Activated CD4-positive, alpha-beta T cell treated with anti-CD3 and anti-CD28 coated beads, Interleukin-2, amount 10 ng/mL, durations not matched to agents 7 days and 5 days (primary cell): Measurements from ENCODE around the gene SAMD13. TPM values are rescaled to one million over a fixed set of nuclear protein-coding genes. Genes with fewer than 3 reads are reported as not detected.

Experiments used
- CTCF ChIA-PET: fragments of 350-600 bp; sonication (Branson Sonifier 250); formaldehyde crosslinking; loops from one replicate; lab custom pipeline; 2021; ENCODE audit warnings: antibody characterized with exemption; lab: Charles Lee
- POLR2A ChIA-PET: fragments of 350-600 bp; sonication (Branson Sonifier 250); formaldehyde crosslinking; loops from one replicate; lab custom pipeline; 2021; ENCODE audit warnings: antibody characterized with exemption; lab: Charles Lee
- DNase-seq: peaks from one replicate; pipeline ENCODE4 v3.0.0-alpha.2; 2020
- H3K27ac Mint-ChIP-seq: one replicate; pipeline ENCODE4 v1.8.0; 2021; ENCODE audit warnings: mild to moderate bottlenecking, moderate library complexity, mixed read lengths
- H3K27me3 Mint-ChIP-seq: one replicate; pipeline ENCODE4 v1.8.0; 2021; ENCODE audit warnings: mixed read lengths
- H3K36me3 Mint-ChIP-seq: one replicate; pipeline ENCODE4 v1.8.0; 2021; ENCODE audit warnings: low read depth, mixed read lengths
- H3K4me1 Mint-ChIP-seq: one replicate; pipeline ENCODE4 v1.8.0; 2021; ENCODE audit warnings: mixed read lengths
- H3K4me3 Mint-ChIP-seq: one replicate; pipeline ENCODE4 v1.8.0; 2021; ENCODE audit warnings: mild to moderate bottlenecking, moderate library complexity, mixed read lengths
- H3K9me3 Mint-ChIP-seq: one replicate; pipeline ENCODE4 v1.8.0; 2021; ENCODE audit warnings: mixed read lengths
- total RNA-seq, 2 experiments: library from RNA; stranded (reverse); gene quantifications; one replicate each; pipeline ENCODE4 v1.2.3, GENCODE V29; 2021

Gene SAMD13
- total RNA-seq, 2 experiments from 2014 or later = 0.15 to 0.23 TPM

DNA sequence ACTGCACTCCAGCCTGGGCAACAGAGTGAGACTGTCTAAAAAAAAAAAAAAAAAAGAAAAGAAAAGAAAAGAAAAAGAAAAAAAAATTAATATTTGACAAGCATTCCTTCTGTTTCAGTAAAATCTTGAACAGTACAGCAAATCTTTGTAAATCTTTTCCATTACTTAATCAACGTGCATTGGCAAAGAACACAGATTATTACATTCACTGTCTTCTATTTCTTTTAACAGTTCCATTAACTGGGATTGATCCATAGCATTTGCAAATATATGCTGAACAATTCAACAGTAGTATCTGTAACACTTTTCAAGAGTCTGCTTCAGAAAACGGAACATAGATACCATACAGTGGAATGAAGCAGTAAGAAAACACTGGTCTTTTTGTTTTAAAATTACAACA, 9.8 kb downstream of the SAMD13 start:
- Mint-ChIP-seq H3K27ac (no peak overlapping the region), H3K36me3 (peaks cover 3% of the 10 kb centered on the region)
- POLR2A ChIA-PET = no interaction called here

DNA sequence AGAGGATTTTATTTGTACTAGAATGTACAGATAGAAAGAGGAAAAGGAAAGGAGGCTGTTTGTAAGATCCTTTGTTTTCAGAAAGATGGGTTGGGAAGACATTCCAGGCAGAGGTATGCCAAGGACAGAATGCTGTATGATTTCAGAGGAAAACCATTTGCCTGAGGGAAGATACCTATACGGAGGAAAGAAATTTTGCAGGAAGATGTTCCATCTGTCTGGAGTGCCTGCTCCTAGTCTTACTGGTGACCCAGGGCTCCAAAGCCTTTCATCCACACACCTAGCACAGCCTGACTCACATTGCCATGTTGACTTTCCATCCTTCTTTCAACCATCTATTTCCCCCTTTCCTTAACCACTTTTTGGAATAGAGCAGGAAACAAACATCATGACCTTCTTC, 18.2 kb downstream of the SAMD13 start:
- H3K4me1 Mint-ChIP-seq = peaks cover 5% of the 10 kb centered on the region
- peaks cover 6% of the 10 kb centered on the region for H3K27me3 Mint-ChIP-seq
- DNase-seq = no peak
- H3K27ac Mint-ChIP-seq = no peak overlapping the region
- peaks cover 3% of the 10 kb centered on the region for H3K9me3 Mint-ChIP-seq
- ChIA-PET CTCF (no interaction called here), POLR2A (no interaction called here)
- H3K4me3 Mint-ChIP-seq = no peak overlapping the region
- no peaks in the 10 kb centered on the region for H3K36me3 Mint-ChIP-seq

More for the DNA sequence above, 9.8 kb downstream of the SAMD13 start:
- Mint-ChIP-seq H3K4me3 (no peak overlapping the region), H3K4me1 (no peaks in the 10 kb centered on the region), H3K9me3 (peaks cover 1% of the 10 kb centered on the region), H3K27me3 (peaks cover 9% of the 10 kb centered on the region)
- DNase-seq = no peak
- CTCF ChIA-PET = interaction anchor here (1.1 kb wide), 1 partner anchor 9 kb away, joined by 3 read pairs; no protein-coding TSS in a partner anchor

DNA sequence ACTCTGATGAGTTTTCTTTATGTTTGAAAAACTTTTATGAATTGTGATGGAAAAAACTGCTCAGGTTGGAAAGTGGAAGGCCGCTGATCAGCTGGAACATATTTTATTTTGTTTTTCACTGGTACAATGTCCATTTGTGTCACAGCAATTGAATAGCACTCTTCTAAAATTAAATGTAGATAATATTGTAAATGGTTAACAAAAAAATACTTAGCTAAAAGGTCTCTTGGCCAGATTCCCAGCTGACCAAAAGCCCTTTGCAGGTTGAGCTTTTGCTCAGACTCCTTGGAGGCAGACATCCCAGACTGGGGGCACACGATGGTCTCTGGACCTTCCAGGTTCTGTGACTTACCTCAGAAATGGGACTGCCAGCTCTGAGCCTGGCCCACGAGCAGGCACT, 26.3 kb downstream of the SAMD13 start:
- H3K27me3 Mint-ChIP-seq = no peaks in the 10 kb centered on the region

DNA sequence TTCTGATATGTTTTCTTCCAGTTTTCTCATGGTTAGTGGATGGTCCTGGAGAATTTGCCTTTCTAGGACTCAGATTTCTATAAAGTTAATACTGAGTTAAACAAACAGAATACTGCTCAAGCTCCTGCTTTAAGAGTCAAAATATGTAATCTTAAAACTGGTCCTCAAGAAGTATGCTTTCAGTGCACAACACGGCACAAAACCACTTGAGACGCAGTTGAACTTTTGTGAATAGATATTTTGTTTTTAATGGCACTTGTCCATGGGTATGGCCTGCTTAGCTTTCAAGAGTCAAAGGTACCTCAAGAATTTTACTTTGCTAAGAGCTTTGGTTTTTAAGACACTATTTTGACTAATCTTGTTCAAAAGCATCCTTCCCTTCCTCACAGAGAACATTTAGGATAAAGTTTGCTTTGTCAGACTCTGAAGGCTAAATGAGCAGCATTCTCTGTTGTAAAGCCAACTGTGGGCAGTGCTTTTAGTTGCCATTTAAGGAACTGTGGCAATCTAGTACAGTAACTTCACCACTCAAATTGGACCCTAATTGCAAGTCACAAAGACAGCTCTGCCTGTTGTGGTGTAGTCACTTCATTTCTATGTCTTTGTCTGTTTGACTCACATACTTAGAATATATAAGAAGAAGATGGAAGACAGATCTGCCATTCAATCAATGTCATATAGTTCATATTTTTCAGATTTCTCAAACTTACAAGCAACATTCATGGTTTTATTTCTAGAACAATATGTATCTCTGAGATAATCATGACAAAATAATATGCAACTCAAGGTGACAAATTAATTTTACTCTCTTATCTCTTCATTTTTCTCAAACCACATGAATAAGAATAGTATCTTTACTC, 28.8 kb downstream of the SAMD13 start:
- peaks cover 7% of the 10 kb centered on the region for H3K9me3 Mint-ChIP-seq
- CTCF ChIA-PET = no interaction called here
- no peak overlapping the region for H3K27ac Mint-ChIP-seq
- DNase-seq = no peak
- POLR2A ChIA-PET = no interaction called here
- H3K27me3 Mint-ChIP-seq = no peaks in the 10 kb centered on the region
- no peaks in the 10 kb centered on the region for H3K36me3 Mint-ChIP-seq
- H3K4me1 Mint-ChIP-seq = no peaks in the 10 kb centered on the region
- H3K4me3 Mint-ChIP-seq = no peak overlapping the region

More for the DNA sequence above, 26.3 kb downstream of the SAMD13 start:
- Mint-ChIP-seq H3K36me3 (no peaks in the 10 kb centered on the region), H3K4me3 (no peak overlapping the region), H3K9me3 (peaks cover 2% of the 10 kb centered on the region), H3K4me1 (no peaks in the 10 kb centered on the region), H3K27ac (no peak overlapping the region)
- ChIA-PET CTCF (no interaction called here), POLR2A (no interaction called here)
- DNase-seq = no peak

DNA sequence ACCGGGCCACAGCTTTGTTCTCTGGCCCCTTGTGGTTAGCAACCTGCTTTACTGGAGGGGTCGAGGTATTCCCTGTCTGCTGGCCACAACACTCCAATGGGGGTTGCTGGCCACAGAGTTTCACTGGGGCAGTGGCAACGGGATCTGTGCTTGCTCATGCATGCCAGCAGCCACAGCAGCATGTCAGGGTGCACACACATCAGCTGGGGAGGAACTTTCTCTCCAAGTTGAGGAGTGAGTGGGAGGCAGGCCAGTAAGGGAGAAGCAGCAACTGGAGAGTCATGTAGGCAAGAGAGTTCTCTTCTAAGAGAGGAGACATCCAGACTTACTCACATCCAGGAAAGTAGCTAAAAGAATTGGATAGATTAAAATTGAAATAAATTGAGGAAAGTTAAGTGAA, 38.0 kb downstream of the SAMD13 start:
- Mint-ChIP-seq H3K9me3 (peaks cover 18% of the 10 kb centered on the region), H3K27me3 (no peaks in the 10 kb centered on the region), H3K36me3 (no peaks in the 10 kb centered on the region), H3K27ac (no peak overlapping the region), H3K4me3 (no peak overlapping the region), H3K4me1 (no peaks in the 10 kb centered on the region)
- DNase-seq = no peak
- POLR2A ChIA-PET = no interaction called here
- CTCF ChIA-PET = interaction anchor here (0.8 kb wide), 1 partner anchor 13 kb away, joined by 3 read pairs; no protein-coding TSS in a partner anchor

DNA sequence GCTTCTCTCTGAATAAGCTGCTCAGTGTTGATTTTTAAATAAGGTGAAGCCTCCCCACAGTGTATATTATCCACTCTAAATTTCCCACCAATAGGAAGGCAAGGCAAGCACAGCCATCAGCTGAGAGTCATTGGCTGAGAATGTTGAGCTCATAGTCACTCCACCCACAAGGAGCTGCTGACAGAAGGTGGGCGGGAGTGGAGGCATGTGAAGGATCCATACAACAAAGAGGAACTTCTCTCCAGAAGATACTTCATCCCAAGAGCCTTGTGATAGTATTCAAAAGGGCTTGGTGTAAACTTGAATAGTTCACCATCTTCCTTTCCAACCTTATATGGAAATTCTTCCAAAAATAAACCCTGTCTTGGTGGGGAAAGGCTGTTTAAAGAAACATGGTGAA, 42.8 kb downstream of the SAMD13 start:
- Mint-ChIP-seq H3K4me3 (no peak overlapping the region), H3K27me3 (no peaks in the 10 kb centered on the region), H3K36me3 (no peaks in the 10 kb centered on the region), H3K9me3 (peaks cover 2% of the 10 kb centered on the region), H3K4me1 (no peaks in the 10 kb centered on the region), H3K27ac (no peak overlapping the region)
- CTCF ChIA-PET = no interaction called here
- no peak for DNase-seq
- POLR2A ChIA-PET = no interaction called here

DNA sequence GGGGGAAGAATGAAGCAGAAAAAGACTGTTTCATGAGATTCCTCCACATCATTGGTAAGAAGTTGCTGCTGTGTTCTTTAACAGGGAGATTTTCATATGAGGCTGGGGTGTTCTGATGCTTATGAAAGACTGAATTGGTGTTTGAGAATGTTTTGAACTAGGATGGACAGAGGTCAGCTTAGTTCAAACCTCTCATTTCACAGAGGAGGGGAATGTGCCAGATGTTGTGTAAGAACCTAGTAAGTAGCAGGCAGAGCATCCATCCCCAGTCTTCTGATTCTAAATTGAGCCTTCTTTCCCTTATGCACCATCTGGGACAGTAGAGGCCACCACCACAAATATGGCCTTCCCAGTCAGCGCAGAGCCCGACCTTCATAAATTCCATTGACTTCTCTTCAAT, 43.7 kb downstream of the SAMD13 start:
- Mint-ChIP-seq H3K4me3 (no peak overlapping the region), H3K27me3 (no peaks in the 10 kb centered on the region), H3K27ac (no peak overlapping the region), H3K9me3 (peaks cover 2% of the 10 kb centered on the region), H3K4me1 (no peaks in the 10 kb centered on the region), H3K36me3 (no peaks in the 10 kb centered on the region)
- DNase-seq = no peak
- POLR2A ChIA-PET = no interaction called here
- CTCF ChIA-PET = no interaction called here

DNA sequence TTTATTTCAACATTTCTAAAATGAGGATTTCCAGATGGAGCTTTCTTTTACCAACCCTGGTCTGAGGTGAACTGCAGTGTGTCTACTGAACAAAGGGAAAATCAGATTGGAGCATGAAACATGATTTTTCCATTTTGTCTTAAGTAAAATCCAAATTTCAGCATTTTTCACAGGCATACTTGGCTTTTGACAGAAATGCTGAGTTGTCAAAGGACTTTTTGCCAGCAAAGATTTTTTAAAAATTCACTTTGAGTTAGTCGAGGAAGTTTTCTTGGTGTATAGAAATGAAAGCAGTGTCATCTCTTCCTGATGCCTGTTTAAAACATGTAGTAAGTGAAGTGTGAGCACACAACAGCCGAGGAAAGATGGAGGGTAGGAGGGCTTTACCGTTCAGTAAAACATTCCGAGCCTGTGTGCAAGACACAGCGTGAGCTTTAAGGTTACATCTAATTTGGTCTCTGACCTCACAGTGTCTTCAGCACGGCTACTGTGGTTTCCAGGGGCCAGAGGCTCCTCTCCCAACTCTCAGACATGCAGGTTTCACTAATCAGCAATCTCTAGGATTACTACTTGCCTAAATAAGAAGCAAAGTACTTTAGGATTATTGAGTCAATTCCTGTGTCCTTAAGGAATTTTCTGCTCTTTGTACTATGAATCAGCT, 45.9 kb downstream of the SAMD13 start:
- H3K9me3 Mint-ChIP-seq = no peaks in the 10 kb centered on the region
- H3K4me1 Mint-ChIP-seq = no peaks in the 10 kb centered on the region
- H3K27me3 Mint-ChIP-seq = no peaks in the 10 kb centered on the region
- POLR2A ChIA-PET = no interaction called here
- CTCF ChIA-PET = no interaction called here
- H3K27ac Mint-ChIP-seq = no peak overlapping the region
- DNase-seq = no peak
- H3K4me3 Mint-ChIP-seq = no peak overlapping the region
- H3K36me3 Mint-ChIP-seq = no peaks in the 10 kb centered on the region

DNA sequence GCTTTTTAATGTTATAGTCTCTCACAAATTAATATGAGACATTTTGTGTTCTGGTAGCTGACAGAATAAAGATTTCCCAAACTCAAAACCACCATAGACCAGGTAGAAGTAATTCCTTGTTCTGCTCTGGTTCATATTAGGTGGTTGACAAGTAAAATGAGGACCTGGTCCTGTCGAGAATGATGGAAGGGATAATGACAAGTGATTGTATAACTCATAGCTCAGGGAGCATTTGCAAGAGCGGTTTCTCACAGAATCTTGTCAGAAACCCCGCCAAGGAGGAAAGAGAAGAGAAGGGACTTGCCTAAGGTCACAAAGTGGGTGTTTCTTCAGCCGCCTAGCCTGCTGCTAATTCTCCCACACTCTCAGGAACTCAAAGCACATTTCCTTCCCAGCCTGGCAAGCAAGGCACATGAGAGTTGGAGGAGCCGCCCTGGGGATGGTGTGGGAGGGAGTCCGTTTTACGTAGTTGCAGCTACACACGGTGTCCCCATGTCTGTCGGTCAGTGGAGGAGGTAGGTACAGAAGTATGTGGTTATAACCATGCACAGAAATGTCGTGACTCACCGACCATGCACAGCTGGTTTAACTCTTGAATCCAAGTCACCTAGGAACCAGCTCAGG, 46.5 kb downstream of the SAMD13 start:
- ChIA-PET POLR2A (no interaction called here), CTCF (no interaction called here)
- Mint-ChIP-seq H3K36me3 (no peaks in the 10 kb centered on the region), H3K4me3 (no peak overlapping the region), H3K4me1 (no peaks in the 10 kb centered on the region), H3K27me3 (no peaks in the 10 kb centered on the region), H3K27ac (no peak overlapping the region), H3K9me3 (no peaks in the 10 kb centered on the region)
- DNase-seq = no peak

DNA sequence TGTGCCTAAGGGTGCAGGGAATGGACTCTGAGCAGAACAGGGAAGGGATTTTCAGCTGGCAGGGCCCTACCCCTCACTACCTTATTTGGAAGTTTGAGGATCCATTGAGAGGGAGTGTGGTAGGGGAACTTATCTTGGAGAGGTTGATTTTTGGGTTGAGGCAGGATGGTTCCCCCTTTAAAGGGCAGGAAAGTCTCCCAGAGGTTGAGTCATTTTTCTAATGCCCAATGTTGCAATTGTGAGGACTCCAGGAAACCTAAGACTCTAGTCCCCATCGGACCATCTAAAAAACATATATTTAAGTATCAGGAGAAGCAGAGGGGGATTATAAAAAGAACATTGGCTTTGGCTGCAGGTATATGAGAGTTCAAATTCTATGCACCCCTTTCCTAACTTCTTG, 47.3 kb downstream of the SAMD13 start:
- Mint-ChIP-seq H3K36me3 (no peaks in the 10 kb centered on the region), H3K27ac (no peak overlapping the region), H3K4me3 (no peak overlapping the region), H3K27me3 (no peaks in the 10 kb centered on the region), H3K9me3 (no peaks in the 10 kb centered on the region), H3K4me1 (no peaks in the 10 kb centered on the region)
- ChIA-PET POLR2A (no interaction called here), CTCF (no interaction called here)
- no peak for DNase-seq

DNA sequence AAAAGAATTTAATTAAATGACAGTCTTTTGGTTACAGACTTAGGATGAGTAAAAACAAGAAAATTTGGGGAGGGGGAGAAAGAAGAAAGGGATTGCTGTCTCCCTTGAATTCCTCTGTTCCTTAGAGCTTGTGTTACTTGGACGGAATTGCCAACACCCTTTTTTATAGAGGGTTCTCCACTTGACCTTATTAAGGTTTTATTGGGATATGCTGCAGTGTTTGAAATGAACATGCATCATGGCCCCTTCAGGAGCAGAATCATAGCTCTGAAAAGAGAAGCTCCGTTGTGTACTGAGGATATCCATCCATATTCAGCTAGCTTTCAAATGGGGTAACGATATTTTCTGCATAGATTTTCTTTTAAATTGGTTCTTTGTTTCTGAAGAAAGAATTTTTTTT, 48.6 kb downstream of the SAMD13 start:
- no peaks in the 10 kb centered on the region for H3K36me3 Mint-ChIP-seq

DNA sequence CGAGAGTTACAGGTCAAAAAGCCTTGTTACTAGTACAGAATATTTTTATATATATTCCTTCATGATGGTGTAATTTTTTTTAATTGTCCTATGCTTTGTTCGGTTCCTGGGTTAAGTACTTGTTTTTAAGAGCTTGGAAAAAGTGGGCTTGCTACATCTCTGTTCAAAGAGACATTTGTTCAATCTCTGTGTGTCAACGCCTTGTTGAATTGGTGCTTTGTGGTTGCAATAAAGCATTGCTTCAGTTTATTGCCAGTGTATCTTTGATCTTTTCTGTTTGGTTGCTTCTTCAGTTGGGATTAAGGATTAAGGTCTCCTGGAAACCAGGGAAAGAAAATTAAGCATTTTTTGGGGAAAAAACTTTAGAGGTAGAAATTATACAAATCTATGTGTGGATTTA, 49.0 kb downstream of the SAMD13 start:
- Mint-ChIP-seq H3K36me3 (no peaks in the 10 kb centered on the region), H3K9me3 (peaks cover under 1% of the 10 kb centered on the region), H3K4me1 (no peaks in the 10 kb centered on the region), H3K4me3 (no peak overlapping the region), H3K27ac (no peak overlapping the region), H3K27me3 (no peaks in the 10 kb centered on the region)
- CTCF ChIA-PET = no interaction called here
- POLR2A ChIA-PET = interaction anchor here (0.7 kb wide), 1 partner anchor 25 kb away, joined by 3 read pairs; no protein-coding TSS in a partner anchor
- no peak for DNase-seq

More for the DNA sequence above, 48.6 kb downstream of the SAMD13 start:
- POLR2A ChIA-PET = no interaction called here
- CTCF ChIA-PET = no interaction called here
- Mint-ChIP-seq H3K9me3 (no peaks in the 10 kb centered on the region), H3K27me3 (no peaks in the 10 kb centered on the region), H3K4me3 (no peak overlapping the region), H3K4me1 (no peaks in the 10 kb centered on the region), H3K27ac (no peak overlapping the region)
- DNase-seq = no peak
